Measurements from ENCODE around the gene SGPP1.

DNA sequence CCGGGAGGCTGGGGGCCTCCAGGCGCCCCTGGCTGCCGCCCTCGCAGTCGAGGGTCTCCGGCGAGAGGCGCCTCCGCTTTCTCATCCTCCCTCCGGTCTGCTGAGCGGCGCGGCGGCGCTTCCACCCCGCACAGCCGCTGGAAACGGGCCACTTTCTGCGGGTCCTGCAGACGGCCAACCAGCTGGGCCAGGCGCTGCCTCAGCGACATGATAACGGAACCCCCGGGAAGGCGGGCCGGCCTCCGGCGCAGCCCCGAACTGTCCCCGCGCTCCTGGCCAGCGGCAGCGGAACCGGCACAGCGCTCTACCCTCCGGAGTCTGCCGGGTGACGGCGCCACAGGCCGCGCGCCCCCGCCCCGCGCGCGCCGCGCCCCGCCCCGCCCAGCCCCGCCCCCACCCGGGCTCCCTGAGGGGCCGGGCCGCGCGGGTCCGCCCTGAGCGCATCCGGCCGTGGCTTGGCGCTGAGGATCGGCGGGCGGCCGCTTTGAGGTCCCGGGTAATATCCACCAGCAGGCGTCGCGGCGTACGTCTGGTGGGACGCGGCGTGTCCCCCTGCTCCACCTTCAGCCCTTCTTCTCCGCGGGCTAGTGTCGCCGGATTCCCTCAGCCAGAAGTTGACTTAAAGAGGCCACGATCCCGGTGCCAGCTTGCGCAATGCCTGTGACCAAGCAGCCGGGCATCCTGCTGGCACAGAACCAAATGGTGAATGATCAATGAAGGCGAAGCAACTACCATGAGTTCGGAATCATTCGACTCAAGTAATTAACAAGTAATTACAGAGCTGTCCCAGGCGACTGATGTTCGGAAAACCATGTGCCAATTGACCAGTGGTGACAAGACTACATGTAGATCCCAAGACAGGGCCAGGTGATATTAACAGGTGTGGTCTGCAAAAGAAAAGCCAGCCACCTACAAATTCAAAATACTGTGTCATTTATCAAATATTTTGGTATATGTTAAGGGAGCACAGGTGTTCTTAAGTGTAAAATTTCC, at the start of gene SGPP1:
- TF ChIP-seq, protein P1, sequence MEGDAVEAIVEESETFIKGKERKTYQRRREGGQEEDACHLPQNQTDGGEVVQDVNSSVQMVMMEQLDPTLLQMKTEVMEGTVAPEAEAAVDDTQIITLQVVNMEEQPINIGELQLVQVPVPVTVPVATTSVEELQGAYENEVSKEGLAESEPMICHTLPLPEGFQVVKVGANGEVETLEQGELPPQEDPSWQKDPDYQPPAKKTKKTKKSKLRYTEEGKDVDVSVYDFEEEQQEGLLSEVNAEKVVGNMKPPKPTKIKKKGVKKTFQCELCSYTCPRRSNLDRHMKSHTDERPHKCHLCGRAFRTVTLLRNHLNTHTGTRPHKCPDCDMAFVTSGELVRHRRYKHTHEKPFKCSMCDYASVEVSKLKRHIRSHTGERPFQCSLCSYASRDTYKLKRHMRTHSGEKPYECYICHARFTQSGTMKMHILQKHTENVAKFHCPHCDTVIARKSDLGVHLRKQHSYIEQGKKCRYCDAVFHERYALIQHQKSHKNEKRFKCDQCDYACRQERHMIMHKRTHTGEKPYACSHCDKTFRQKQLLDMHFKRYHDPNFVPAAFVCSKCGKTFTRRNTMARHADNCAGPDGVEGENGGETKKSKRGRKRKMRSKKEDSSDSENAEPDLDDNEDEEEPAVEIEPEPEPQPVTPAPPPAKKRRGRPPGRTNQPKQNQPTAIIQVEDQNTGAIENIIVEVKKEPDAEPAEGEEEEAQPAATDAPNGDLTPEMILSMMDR (IDR thresholded peaks at IDR 0.05), result peak in 4 of 7 experiments; percentile 14 to 46 (median 36)
- peak; percentile 80 to 88 (median 86) for TF ChIP-seq POLR2A (IDR thresholded peaks at IDR 0.05)
